GM21717 (cell line): ENCODE results near the gene TRMT11.
"Not testable (repeated sequence)": the region's sequence is repeated elsewhere in the genome, so short reads cannot be mapped to it uniquely, and the experiment has no call there.

ENCODE experiments used
- ATAC-seq: cut with Tn5 transposase; IDR thresholded peaks from one replicate; pipeline ENCODE4 v1.9.1; 2021; ENCODE audit warnings: mild to moderate bottlenecking, moderate library complexity; ENCODE audit not compliant: unreplicated experiment

The TRMT11 gene

GRCh38 chr6:126040826-126041225 is 54.5 kb downstream of the TRMT11 start:
- ATAC-seq: no peak

- no peak for ATAC-seq
Observed at GRCh38 chr6:126041516-126041915, 55.2 kb downstream of the TRMT11 start.

GRCh38 chr6:126042001-126042419 is 55.7 kb downstream of the TRMT11 start:
- no peak for ATAC-seq

GRCh38 chr6:126047648-126048047 is 61.3 kb downstream of the TRMT11 start:
- no peak for ATAC-seq

GRCh38 chr6:126048635-126049034 is 62.3 kb downstream of the TRMT11 start:
- no peak for ATAC-seq

- ATAC-seq: no peak
Observed at GRCh38 chr6:126050795-126051194, 64.5 kb downstream of the TRMT11 start.

GRCh38 chr6:126051791-126052190 is 65.5 kb downstream of the TRMT11 start:
- ATAC-seq: no peak

GRCh38 chr6:126052485-126052884 is 66.1 kb downstream of the TRMT11 start:
- no peak for ATAC-seq

- no peak for ATAC-seq
Observed at GRCh38 chr6:126054258-126054702, 67.9 kb downstream of the TRMT11 start.

GRCh38 chr6:126054802-126055201 is 68.5 kb downstream of the TRMT11 start:
- no peak for ATAC-seq

GRCh38 chr6:126055449-126055848 is 69.1 kb downstream of the TRMT11 start:
- no peak for ATAC-seq

GRCh38 chr6:126056355-126057004 is 70.1 kb downstream of the TRMT11 start:
- no peak for ATAC-seq

- not testable (repeated sequence) for ATAC-seq
Observed at GRCh38 chr6:126058085-126058484, 71.7 kb downstream of the TRMT11 start.

GRCh38 chr6:126060400-126060799 is 74.1 kb downstream of the TRMT11 start:
- no peak for ATAC-seq

- ATAC-seq: no peak
Observed at GRCh38 chr6:126063512-126064146, 77.3 kb downstream of the TRMT11 start.

GRCh38 chr6:126064257-126064747 is 78.0 kb downstream of the TRMT11 start:
- ATAC-seq: no peak

GRCh38 chr6:126064748-126065401 is 78.5 kb downstream of the TRMT11 start:
- ATAC-seq: no peak

- ATAC-seq: no peak
Observed at GRCh38 chr6:126066053-126067048, 80.0 kb downstream of the TRMT11 start.

- no peak for ATAC-seq
Observed at GRCh38 chr6:126067073-126067472, 80.7 kb downstream of the TRMT11 start.

GRCh38 chr6:126069449-126069848 is 83.1 kb downstream of the TRMT11 start:
- ATAC-seq: no peak
